ENCODE results near the gene NCF4.

DNA sequence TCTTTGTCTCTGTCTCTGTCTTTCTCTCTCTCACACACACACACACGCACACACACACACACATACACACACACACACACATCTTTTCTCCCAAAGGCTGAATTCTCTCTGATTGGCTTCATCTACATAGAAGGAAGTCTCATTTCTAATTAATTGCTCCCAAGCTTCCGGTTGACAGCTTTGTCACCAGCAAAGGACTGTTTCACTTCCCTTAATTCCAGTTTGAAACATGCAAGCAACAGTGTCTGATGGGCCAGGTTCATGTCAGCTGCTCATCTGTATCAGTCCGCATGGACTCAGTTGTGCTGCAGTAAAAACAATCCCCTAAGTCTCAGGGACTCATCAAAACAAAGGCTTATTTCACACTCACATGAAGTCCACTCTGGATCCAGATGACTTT, 27.7 kb upstream of the NCF4 start:
- TF ChIP-seq, protein P1, sequence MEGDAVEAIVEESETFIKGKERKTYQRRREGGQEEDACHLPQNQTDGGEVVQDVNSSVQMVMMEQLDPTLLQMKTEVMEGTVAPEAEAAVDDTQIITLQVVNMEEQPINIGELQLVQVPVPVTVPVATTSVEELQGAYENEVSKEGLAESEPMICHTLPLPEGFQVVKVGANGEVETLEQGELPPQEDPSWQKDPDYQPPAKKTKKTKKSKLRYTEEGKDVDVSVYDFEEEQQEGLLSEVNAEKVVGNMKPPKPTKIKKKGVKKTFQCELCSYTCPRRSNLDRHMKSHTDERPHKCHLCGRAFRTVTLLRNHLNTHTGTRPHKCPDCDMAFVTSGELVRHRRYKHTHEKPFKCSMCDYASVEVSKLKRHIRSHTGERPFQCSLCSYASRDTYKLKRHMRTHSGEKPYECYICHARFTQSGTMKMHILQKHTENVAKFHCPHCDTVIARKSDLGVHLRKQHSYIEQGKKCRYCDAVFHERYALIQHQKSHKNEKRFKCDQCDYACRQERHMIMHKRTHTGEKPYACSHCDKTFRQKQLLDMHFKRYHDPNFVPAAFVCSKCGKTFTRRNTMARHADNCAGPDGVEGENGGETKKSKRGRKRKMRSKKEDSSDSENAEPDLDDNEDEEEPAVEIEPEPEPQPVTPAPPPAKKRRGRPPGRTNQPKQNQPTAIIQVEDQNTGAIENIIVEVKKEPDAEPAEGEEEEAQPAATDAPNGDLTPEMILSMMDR (IDR thresholded peaks at IDR 0.05; ENCODE audit: low read length) = no peak
- TF ChIP-seq EZH2phosphoT487 (IDR thresholded peaks at IDR 0.05; ENCODE audit: low read length) (no peak), EZH2 (optimal IDR thresholded peaks at IDR 0.05; ENCODE audit: low read depth, low read length) (no peak)

Measured in MM.1S (cell line).